Subcutaneous adipose tissue (tissue), 4 donors: ENCODE data around the gene NANOS1. TPM values are rescaled to one million over a fixed set of nuclear protein-coding genes. Genes with fewer than 3 reads are reported as not detected.

Experiments used
- small RNA-seq: library from RNA; depleted of rRNA; stranded (forward); fragments of <200 nt; gene quantifications from one replicate; pipeline ENCODE3, GENCODE V24; 2016
- total RNA-seq, 4 donors: library from RNA; depleted of rRNA; stranded (reverse); fragments of >200 nt; gene quantifications; one replicate each; pipeline ENCODE4 v1.1.0, GENCODE V29; 2016
- TF ChIP-seq, protein P1 (sequence below): fragments of 450-650 bp; IDR thresholded peaks from one replicate; pipeline ENCODE4 v1.5.1; 2016; ENCODE audit warnings: low read depth, mild to moderate bottlenecking, control low read depth, antibody characterized with exemption, moderate library complexity

NANOS1 gene
- total RNA-seq, 4 donors from 2014 or later: 7.0 to 78.6 (median 11.8) TPM

DNA sequence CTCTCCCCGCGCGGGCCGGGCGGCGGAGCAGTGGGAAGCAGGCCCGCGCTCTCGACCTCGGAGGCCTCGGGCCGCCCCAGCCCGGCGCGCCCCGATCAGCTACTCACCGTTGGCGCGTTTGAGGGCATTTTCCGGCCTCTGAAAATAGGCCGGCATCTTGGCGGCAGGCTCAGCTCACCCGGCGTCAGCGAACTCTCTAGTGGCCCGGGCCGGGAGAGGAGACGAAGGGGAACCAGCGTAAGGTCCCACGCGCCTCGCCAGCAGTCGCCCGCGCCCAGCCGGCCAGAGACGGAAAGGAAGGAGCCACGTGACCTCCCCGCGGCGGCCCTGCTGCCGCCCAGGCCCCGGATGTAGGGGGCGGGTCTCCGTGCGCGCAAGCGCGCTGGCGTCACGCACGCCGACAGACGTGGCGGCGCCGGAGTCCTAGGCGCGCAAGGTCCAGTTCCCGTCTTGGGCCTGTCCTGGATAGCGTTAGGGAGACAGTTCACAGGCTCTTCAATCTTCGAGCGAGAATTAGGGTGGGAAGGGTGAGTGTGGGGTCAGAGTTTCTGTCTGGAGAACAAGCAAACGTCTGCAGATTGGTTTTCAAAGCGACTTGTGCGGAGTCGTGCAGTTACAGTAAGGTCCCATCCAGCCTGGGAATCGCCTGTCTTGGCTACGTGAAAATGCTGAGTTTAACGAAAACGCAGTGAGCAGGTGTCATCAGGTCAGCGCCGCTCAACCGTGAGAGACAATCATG, 51.2 kb downstream of the NANOS1 start, which contains the start of gene EIF3A:
TSS of gene EIF3A (minus strand) at position 297 of the 739 bp plus-strand sequence. CDS start at position 156, 141 bp downstream.
- TF ChIP-seq, protein P1, sequence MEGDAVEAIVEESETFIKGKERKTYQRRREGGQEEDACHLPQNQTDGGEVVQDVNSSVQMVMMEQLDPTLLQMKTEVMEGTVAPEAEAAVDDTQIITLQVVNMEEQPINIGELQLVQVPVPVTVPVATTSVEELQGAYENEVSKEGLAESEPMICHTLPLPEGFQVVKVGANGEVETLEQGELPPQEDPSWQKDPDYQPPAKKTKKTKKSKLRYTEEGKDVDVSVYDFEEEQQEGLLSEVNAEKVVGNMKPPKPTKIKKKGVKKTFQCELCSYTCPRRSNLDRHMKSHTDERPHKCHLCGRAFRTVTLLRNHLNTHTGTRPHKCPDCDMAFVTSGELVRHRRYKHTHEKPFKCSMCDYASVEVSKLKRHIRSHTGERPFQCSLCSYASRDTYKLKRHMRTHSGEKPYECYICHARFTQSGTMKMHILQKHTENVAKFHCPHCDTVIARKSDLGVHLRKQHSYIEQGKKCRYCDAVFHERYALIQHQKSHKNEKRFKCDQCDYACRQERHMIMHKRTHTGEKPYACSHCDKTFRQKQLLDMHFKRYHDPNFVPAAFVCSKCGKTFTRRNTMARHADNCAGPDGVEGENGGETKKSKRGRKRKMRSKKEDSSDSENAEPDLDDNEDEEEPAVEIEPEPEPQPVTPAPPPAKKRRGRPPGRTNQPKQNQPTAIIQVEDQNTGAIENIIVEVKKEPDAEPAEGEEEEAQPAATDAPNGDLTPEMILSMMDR: no peak

Small RNA genes within 50 kb of the gene (small RNA-seq; reads per million reads assigned to genes)
- gene RF00413 (not detected), gene SNORA19 (not detected)

Other genes with a start within 250 kb of the NANOS1 start
- 100 to 1,000 TPM; 129 to 174 (median 157) TPM for gene EIF3A, start 51.1 kb downstream of the NANOS1 start, total RNA-seq
- gene DENND10, start 74.4 kb downstream of the NANOS1 start, total RNA-seq: 10 to 100 TPM; 68.2 to 77.5 (median 73.6) TPM
- gene SFXN4, start 136.0 kb downstream of the NANOS1 start, total RNA-seq: 10 to 100 TPM; 14.5 to 20.0 (median 16.2) TPM
- 100 to 1,000 TPM; 102 to 258 (median 190) TPM for gene PRDX3, start 149.1 kb downstream of the NANOS1 start, total RNA-seq
- gene GRK5, start 177.9 kb downstream of the NANOS1 start, total RNA-seq: 10 to 100 TPM; 11.6 to 38.2 (median 21.4) TPM